NCI-H1417 (cell line): Measurements from ENCODE around the gene ETFBKMT.

Source experiments
- DNase-seq, 3 experiments: peaks; one replicate each; lab custom pipeline; 2025; lab: John Stamatoyannopoulos, UW

Gene ETFBKMT, protein sequence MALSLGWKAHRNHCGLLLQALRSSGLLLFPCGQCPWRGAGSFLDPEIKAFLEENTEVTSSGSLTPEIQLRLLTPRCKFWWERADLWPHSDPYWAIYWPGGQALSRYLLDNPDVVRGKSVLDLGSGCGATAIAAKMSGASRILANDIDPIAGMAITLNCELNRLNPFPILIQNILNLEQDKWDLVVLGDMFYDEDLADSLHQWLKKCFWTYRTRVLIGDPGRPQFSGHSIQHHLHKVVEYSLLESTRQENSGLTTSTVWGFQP

DNA sequence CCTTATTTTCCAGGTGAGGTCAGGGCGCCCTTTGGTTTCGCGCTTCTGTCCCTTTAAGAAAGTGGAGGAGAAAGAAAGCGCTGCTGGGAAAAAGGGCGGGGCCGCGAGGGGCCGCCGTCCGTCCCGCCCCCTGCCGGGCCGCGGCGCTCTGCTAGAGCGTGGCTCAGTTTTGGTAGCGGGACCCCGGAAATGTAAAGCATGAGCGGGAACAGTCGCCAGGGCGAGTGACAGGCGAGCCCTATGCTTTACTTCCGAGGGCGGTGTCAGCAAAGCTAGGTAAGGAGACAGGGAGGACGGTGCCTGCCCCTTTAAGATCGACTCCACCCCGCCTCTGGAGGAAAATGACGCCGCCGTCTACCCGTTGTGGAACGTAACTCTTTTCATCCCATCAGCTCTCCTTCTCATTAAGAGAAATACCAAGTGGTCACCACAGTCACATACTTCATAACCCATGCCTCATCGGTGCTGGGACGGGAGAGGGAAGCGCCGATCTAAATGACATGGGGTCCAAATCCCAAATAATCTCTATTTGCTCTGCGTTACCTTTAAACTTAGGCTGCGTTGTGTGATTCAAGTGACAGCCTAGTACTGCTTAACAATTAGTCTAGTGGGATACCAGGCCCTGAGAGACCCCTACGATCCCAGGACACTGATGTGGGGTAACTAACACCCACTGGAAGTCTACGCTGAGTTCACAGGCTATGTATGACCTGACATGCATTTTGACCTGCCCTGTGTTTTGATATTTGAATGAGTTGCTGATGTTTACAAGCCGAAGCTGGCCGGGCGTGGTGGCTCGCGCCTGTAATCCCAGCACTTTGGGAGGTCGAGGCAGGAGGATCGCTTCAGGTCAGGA is at the start of gene ETFBKMT:
Gene ETFBKMT, plus strand, starts transcription at position 602 of the 856 bp plus-strand sequence. CDS start 2,266 bp downstream, outside the sequence.
- DNase-seq, result peak; percentile 91 to 97 (median 94)

DNA sequence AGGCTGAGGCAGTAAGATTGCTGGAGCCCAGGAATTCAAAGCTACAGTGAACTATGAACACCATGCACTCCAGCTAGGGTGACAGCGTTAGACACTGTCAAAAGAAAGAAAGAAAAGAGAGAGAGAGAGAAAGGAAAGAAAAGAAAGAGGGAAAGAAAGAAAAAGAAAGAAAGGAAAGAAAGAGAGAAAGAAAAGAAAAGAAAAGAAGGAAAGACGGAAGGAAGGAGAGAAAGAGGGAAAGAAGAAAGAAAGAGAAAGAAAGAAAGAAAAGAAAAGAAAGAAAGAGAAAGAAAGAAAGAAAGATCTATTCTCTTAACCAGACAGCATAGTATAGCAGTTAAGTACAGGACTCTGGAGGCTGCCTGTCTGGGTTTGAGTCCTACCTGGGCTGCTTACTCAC is 46.7 kb upstream of the ETFBKMT start:
- DNase-seq, result no peak

DNA sequence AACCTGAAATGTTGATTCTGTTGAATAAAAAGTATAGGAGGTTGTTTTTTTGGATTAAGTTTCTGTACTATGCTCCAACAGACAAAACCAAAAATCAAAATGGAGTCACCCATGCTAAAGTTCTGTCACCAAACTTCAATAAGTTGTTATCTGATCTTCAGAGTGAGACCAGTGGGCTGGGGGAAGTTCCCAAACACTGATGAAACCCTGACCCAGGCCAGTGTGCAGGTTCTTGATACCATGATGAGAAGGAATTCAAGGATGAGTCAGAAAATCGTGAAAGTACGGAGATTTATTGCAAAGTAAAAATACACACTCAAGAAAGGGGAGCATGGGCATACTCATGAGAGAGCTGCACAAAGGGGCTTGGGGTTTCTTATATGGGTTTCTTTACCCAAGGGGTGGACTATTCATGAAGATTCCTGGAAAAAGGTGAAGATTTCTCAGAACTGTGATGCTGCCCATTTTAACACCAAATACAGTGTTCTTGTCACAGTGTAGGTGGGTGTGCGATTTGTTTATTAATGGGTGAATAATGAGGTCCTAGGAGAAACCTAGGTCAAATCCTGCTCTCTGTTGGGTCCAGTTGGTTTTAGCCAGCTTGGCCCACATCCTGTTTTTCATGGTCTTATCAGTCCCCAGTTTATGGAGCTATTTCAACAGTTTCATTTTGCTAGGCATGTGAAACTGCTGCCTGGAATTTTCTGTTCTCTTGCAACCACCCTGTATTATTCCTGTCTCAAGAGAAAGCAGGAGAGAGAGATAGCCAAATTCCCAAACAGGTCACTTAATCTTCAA is 41.1 kb upstream of the ETFBKMT start:
- DNase-seq, result no peak

DNA sequence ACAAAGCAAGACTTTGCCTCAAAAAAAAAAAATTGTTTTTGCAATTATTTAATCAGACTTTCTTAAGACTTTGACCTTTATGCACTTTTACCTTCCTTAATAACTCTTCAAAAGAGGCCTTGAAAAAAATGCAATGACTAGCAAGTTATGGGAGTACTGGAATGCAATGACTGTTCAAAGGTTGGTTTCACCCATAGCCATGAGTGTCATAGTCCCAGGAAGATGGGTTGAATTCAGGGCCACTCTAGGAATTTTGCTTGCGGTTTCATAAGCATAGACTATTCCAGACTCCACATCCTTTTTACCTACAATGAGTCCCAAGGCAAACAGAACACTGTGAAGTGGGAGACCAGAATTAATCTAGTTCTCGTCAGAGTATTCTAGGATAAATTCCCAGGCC is 39.2 kb upstream of the ETFBKMT start:
- DNase-seq, result no peak

DNA sequence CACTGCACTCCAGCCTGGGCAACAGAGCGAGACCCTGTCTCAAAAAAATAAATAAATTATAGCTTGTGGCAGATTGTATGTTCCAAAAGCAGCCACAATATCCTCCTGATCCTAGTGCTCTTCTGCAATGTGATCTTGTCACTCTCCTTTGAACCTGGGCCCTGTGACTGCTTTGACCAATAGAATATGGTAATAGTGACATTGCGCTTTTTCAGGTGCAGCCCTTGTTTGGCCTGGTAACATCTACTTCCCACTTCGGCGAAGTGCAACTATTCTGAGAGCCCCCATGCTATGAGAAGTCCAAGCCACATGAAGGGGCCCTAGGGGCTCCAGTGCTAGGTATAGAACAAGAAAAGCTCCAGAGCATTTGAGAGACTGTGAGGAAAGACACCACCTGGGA is 37.5 kb upstream of the ETFBKMT start:
- DNase-seq, result no peak

DNA sequence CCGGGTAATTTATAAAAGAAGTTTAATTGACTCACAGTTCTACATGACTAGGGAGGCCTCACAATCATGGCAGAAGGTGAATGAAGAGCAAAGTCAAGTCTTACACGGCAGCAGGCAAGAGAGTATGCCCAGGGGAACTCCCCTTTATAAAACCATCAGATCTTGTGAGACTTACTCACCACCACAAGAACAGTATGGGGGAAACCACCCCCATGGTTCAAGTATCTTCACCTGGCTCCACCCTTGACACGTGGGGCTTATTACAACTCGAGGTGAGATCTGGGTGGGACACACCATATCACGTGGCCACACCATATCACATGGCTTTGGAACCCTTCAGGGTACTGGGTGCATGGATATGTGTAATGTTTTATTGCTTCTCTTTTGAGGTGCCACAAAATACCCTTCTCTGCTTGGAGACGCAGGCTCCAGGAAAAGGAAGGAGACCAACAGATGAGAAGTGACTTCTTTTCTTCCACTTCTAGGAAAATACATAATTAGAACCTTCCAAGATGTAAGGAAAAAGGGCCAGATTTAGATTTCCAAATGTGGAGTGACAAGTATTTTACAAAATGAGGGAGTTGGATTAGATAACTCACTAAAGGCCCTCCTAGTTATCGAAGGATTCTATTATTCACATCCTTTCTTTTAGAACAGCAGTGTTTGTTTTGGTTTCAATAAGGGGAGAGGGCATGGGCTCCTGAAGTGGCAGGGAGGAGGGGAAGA is 33.1 kb upstream of the ETFBKMT start:
- DNase-seq, result peak in 1 of 3 experiments; percentile 21

DNA sequence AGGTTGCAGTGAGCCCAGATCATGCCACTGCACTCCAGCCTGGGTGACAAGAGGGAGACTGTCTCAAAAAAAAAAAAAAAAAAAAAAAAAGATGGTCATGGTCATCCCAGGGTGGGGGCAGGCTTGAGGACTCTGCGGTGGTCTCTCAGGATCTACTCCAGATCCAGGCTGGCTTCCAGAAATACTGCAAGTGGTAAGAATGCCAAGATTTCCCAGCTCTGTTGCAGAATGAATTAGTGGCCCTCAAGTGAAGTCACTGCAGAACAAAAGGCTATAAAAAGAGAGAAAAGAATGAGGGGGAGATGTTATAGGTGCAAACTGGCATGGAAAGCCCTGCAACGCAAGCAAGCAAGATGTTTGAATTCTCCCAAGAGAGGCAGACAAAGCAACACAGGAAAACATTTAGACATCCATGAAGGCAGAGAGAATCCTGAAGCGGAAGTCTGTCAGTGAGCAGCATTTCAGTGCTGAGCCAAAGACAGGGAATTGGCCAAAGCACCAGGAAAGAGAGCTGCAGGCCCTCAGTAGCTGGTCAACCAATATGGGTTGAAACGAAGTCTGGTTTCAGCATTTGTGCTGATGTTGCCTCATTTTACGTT is 31.9 kb upstream of the ETFBKMT start:
- DNase-seq, result no peak

DNA sequence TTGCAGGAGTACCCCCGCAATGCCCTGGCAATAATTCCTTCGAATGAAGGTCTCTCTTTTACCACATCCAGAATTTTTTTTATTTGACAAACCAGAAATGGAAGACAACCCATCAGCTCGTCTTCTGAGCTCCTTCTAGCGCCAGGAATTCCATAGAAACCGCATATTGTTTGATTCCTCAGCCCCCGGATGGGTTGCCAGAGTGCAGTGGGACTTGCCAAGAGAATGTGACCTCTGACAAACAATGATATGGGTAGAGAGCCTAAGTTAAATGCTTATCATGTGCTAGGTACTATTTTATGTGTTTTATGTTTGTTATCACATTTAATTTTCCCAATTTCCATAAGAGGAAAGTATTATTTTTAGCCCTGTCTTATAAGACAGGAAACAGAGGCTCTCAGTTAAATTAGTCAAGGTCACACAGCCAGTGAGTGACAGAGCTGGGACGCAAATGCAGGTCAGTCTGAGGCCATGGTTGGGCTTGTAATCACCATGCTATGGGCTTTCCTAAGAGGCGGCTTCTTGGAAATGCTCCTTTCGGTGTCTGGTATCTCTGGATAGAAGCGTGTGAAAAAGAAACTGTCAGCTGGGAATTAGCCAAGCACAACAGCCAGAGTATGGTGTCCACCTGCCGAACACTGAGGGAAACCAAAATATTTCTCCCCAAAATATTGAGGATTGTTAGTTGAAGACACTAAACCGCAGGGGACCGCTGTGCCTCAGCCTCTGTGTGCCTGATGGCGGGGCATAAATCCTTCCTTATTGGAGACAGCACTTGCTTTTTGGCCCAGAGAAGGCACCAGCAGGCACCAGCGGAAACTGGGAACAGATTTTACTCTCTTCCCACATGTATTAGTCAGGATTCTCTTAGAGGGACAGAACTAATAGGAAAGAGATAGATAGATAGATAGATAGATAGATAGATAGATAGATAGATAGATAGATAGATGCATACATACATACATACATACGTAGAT is 29.4 kb upstream of the ETFBKMT start:
- DNase-seq, result no peak

DNA sequence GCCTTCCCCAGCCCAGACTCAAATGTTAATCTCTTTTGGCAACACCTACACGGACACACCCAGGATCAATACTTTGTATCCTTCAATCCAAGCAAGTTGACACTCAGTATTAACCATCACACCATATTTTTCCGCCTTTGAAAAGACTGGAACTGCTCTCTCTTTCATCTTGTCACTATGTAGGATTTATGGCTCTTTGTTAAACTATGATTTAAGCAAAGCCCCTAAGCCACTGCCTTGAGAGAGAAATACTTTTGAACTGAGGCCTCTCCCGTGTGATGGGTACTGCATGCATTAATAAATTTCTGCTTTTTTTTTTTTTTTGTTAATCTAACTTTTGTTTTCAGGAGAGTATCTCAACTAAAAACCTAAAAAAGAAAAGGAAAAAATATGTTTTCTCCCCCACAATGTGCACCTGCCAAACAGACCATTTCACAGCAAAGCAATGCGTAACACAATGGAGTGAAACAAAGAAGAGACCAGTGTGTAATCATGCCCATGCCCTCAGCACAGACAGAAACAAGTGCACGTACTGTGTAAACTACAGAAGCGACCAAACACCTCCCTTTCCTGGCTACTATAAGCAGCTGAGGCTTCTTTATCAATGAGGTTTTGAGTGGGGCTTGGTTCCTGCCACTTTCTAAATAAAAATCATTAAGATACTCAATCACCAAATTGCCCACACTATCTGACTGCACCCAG is 28.3 kb upstream of the ETFBKMT start:
- DNase-seq, result no peak

DNA sequence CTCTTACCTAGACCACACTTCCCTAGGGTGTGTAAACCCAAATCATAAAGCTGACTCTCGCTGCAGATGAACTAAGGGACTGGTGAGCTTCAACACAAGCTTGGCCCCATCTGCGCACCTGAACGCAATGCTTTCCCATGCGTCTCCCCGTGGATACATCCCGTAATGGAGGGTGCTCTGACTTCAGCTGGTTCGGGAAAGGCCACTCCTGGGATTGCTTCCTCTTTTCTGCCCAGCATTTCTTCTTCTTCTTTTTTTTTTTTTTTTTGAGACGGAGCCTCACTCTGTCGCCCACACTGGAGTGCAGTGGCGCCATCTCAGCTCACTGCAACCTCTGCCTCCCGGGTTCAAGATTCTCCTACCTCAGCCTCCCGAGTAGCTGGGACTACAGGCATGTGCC is 27.7 kb upstream of the ETFBKMT start:
- no peak for DNase-seq

DNA sequence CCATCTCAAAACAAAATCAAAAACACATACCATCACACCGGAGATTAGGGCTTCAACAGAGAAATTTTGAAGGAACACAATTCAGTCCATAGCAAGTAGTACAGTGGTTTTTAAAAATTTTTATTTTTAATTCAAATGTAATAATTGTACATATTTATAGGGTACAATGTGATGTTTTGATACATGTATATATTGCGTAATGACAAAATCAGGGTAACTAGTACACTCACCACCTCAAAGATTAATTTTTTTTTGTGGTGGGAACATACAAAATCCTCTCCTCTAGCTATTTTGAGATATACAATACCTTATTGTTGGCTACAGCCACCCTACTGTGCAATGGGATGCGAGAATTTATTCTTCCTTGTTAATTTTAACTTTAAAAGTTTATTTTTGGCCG is 26.0 kb upstream of the ETFBKMT start:
- DNase-seq, result no peak

DNA sequence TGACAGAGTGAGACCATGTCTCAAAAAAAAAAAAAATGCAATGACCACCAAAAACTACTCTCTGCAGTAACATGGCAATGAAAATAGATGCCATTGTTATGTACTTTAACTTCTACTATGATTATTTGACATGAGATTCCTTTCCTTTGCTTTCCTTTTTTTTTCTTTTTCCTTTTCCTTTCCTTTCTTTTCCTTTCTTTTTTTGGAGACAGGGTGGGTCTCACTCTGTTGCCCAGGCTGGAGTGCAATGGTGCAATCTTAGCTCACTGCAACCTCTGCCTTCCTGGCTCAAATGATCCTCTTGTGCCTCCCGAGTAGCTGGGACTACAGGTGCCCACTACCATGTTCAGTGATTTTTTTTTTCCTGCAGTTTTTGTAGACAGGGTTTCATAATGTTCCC is 24.9 kb upstream of the ETFBKMT start:
- DNase-seq, result no peak

DNA sequence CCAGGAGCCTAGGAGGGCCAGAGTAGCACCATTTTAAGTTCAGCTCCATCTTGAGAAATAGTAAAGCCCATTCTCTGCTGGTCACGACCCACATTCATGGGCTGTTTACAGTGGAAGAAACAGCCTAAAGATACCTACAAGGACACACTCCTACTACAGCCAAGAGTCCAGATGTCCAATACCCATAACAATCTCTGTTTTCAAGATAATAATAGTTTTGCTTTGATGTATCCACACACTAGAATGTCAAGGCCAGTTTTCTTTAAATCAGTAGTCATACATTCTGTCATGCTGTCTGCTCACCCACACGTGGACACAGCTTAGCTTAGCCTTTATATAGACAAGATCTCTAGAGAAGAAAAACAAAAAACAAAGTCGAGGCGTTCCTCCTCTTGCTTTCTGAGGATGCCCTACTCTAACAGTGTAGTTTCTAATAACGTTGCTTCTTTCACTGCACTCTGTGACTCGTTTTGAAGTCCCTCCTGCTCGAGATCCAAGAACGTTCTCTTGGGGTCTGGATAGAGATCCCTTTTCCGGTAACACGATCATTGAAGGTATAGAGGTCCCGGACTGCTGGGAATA is 17.9 kb upstream of the ETFBKMT start:
- DNase-seq, result no peak

DNA sequence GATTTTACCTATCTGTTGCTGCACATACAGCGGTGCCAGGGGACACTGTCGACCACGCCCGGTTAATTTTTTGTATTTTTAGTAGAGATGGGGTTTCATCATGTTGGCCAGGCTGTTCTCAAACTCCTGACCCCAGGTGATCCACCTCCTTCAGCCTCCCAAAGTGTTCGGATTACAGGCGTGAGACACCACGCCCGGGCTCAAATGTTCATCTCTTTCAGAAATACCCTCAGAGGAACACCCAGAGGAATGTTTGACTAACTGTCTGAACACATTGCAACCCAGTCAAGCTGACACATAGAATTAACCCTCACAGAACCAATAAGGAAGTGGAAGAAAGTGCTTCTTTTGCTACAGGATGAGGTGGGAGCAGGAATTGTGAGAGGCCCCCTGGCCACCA is 15.0 kb upstream of the ETFBKMT start:
- DNase-seq, result no peak

DNA sequence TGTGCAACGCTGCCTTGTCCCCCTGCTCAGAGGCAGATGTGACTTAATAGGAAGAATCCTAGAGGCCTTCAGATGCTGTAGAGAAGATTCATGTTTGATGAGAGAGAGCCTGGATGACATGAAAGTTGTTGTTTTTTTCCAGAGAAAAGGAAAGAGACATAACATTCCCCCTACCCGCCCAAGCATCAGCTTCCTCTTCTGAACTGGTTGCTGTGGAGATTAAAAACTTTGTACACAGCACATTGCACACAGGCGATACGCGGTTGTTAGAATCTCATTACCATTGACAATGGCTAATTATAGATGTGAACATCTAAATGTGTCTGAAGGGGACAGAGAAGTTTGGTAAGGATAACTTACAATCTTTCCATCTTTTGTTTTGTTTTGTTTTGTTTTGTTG is 13.6 kb upstream of the ETFBKMT start:
- DNase-seq, result peak in 2 of 3 experiments; percentile 10 to 19

DNA sequence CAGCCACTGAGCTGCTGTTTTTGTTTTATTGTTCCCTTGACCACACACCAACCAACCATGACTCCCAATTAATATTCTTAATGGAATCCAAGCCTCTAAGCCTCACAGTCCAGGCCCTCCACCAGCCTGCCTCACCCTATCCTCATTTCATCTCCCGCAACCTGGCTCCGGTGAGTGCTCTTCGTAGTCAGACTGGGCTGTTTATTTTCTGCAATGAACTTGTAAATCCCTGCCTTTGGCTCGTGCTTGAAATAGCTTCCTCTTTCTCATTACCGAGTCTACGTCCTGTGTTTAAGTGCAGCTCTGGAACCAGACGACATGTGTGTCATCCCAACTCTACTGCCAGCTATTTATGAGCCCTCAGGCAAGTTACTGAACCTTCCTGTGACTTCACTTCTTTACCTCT is 12.4 kb upstream of the ETFBKMT start:
- peak in 2 of 3 experiments; percentile 21 to 38 for DNase-seq

DNA sequence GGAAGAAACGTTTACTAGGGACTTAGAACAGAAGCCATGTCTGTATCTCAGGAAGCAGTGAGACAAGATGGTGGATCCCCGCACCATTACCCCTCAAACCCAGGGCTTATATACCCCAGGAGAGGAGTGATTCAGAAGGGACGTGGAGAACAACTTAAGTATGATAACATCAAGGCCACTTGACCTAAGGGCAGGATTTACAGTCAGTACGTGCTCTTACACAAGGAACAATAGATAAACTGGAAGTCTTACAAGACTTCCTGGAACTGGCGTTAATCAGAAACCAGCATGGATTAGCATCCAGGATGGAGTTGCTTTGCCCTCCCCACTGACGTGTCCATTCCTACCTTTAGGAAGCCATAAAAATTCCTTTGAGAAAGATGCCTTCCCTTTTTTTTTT is 8.6 kb upstream of the ETFBKMT start:
- no peak for DNase-seq

DNA sequence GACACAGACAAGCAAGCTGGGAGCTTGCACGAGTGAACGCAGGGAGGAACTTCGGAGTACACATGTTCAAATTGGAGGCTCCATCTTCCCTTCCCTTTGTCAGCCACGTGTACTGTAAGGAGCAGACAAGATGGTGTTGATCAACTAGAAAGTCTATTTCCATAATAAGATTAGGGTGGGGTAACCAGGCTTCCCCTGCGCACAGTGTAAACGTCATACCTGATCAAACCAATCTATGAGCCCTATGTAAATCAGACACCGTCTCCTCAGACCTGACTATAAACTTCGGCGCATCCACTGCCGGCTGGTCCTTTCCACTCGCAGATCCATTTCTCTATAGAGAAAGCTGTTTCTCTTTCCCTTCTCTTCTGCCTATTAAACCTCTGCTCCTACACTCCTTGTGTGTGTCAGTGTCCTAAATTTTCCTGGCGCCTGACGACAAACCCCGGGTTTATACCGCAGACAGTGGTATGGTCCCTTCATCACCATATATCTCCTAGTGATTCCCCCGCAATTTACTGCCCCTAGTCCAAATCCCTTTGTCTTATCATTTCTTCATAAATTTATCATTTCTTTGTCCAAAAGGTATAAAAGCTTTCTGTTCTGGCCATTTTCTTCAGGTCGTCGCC is 7.5 kb upstream of the ETFBKMT start:
- no peak for DNase-seq

DNA sequence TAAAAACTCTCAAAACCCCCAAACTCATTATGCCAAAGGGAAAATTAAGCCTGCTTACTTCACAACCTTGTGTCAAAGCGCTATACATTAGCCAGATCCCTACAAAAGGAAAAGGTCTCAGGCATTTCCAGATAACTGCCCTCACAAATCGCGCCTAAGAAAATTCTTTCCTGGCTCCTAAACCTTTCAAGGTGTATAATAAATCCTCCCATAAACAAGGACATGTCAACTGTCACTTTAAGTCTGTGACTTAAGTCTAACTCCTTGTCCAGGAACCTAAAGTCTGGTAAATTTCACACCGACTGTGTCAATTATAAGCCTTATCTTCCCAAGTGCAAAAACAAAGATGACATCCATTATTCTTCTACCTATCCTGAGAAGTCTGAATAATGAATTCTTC is 4.3 kb upstream of the ETFBKMT start:
- DNase-seq, result no peak
